ENCODE results near the gene PLA2G4B.

Gene PLA2G4B

GRCh38 chr15:41836073-41836472 is 2.6 kb upstream of the PLA2G4B start:
- Histone ChIP-seq H3K9me3 (ENCODE audit: insufficient read depth, low read length) (no peaks in the 10 kb centered on the region), H3K27me3 (ENCODE audit: insufficient read depth, insufficient read length) (no peaks in the 10 kb centered on the region), H3K4me1 (ENCODE audit: insufficient read depth, insufficient read length) (peaks cover 8% of the 10 kb centered on the region), H3K9ac (ENCODE audit: insufficient read length, low read depth) (no peak overlapping the region), H3K36me3 (ENCODE audit: insufficient read depth, insufficient read length, low read length) (peaks cover 30% of the 10 kb centered on the region), H3K4me3 (ENCODE audit: insufficient read length, low read depth) (no peak overlapping the region)
- no peak for DNase-seq (ENCODE audit: low read depth, low spot score)
- TF ChIP-seq YY1 (IDR thresholded peaks at IDR 0.05; ENCODE audit: insufficient read depth, insufficient read length): no peak
- no peak for TF ChIP-seq ZNF274 (IDR thresholded peaks at IDR 0.05; ENCODE audit: low read depth, low read length)
- TF ChIP-seq SUZ12 (IDR thresholded peaks at IDR 0.05; ENCODE audit: extremely low read depth, insufficient read depth, insufficient read length): no peak

GRCh38 chr15:41836713-41837454 is 1.8 kb upstream of the PLA2G4B start:
- no peak for DNase-seq (ENCODE audit: low read depth, low spot score)
- Histone ChIP-seq H3K4me3 (ENCODE audit: insufficient read length, low read depth) (no peak overlapping the region), H3K27me3 (ENCODE audit: insufficient read depth, insufficient read length) (no peaks in the 10 kb centered on the region), H3K9ac (ENCODE audit: insufficient read length, low read depth) (no peak overlapping the region), H3K36me3 (ENCODE audit: insufficient read depth, insufficient read length, low read length) (peaks cover 28% of the 10 kb centered on the region), H3K9me3 (ENCODE audit: insufficient read depth, low read length) (no peaks in the 10 kb centered on the region), H3K4me1 (ENCODE audit: insufficient read depth, insufficient read length) (peaks cover 8% of the 10 kb centered on the region)
- TF ChIP-seq ZNF274 (IDR thresholded peaks at IDR 0.05; ENCODE audit: low read depth, low read length) (no peak), SUZ12 (IDR thresholded peaks at IDR 0.05; ENCODE audit: extremely low read depth, insufficient read depth, insufficient read length) (no peak), YY1 (IDR thresholded peaks at IDR 0.05; ENCODE audit: insufficient read depth, insufficient read length) (no peak)

DNA sequence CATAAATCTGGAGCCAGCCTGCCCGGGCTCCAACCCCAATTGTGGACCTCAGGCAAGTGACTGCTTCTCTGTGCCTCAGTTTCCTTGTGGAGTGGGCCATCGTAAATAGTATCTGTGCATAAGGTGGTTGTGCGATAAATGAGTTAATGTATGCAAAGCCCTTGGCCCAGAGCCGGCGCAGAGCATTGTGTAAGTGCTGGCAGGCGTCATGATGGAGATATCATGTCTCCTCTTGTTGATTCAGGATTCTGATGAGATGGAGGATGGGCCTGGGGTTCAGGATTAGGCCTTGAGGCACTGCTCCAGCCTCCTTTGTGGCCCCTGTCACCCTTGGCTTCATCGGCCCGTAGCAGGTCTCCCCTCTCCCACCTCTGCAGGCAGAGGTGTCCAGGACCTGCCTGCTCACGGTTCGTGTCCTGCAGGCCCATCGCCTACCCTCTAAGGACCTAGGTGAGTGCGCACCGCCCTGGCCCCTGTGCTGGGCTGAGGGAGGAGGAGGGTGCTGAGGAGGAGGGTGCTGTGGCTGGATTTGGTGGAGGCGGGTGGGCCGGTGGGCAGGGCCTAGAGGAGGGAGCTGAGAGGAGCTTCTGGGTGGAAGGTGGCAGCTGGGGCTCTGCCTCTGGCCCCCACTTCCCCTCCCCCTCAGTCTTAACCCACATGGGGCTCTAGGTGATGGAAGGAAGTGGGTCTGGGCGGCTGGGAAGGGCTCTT is 1.3 kb downstream of the PLA2G4B start:
- TF ChIP-seq ZNF274 (IDR thresholded peaks at IDR 0.05; ENCODE audit: low read depth, low read length) (no peak), YY1 (IDR thresholded peaks at IDR 0.05; ENCODE audit: insufficient read depth, insufficient read length) (no peak), SUZ12 (IDR thresholded peaks at IDR 0.05; ENCODE audit: extremely low read depth, insufficient read depth, insufficient read length) (no peak)
- no peaks in the 10 kb centered on the region for H3K27me3 ChIP-seq (ENCODE audit: insufficient read depth, insufficient read length)
- H3K4me1 ChIP-seq (ENCODE audit: insufficient read depth, insufficient read length): peaks cover 8% of the 10 kb centered on the region
- H3K9ac ChIP-seq (ENCODE audit: insufficient read length, low read depth): no peak overlapping the region
- DNase-seq (ENCODE audit: low read depth, low spot score): no peak
- H3K36me3 ChIP-seq (ENCODE audit: insufficient read depth, insufficient read length, low read length): peaks cover 29% of the 10 kb centered on the region
- H3K9me3 ChIP-seq (ENCODE audit: insufficient read depth, low read length): no peaks in the 10 kb centered on the region
- H3K4me3 ChIP-seq (ENCODE audit: insufficient read length, low read depth): no peak overlapping the region

DNA sequence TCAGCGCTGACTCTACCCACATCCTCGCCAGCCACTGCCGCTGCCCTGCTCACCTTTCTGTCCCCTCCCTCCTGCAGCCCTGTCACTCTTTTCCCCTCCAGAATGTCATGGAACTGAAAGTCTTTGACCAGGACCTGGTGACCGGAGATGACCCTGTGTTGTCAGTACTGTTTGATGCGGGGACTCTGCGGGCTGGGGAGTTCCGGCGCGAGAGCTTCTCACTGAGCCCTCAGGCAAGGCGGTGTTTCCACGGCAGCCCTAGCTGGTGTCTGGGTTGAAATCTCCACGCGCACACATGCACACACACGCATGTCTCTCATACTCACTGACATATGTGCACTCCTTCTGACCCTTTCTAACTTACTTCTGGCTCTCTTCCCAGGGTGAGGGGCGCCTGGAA is 2.0 kb downstream of the PLA2G4B start:
- H3K27me3 ChIP-seq (ENCODE audit: insufficient read depth, insufficient read length): no peaks in the 10 kb centered on the region

DNA sequence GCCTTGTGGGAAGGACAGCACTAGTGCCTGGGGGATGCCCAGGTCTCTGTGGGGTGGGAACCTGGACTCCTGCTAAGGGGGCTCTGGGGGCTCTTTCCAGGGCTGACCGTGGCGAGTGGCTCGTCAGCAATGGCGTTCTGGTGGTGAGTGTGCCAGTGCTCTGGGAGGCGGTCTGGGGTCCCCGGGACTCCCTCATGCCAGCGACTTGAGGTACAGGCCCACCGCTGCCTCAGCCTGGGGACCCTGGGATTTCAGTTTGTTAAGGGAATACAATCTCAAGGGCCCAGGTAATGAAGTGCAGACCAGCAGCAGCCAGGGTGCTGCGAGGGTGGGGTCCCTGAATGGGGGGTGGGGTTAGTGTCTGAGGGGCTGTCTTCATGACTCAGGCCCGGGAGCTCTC is 2.5 kb downstream of the PLA2G4B start:
- H3K36me3 ChIP-seq (ENCODE audit: insufficient read depth, insufficient read length, low read length): peaks cover 34% of the 10 kb centered on the region
- H3K9me3 ChIP-seq (ENCODE audit: insufficient read depth, low read length): no peaks in the 10 kb centered on the region
- no peaks in the 10 kb centered on the region for H3K27me3 ChIP-seq (ENCODE audit: insufficient read depth, insufficient read length)
- no peak overlapping the region for H3K4me3 ChIP-seq (ENCODE audit: insufficient read length, low read depth)
- TF ChIP-seq SUZ12 (IDR thresholded peaks at IDR 0.05; ENCODE audit: extremely low read depth, insufficient read depth, insufficient read length): no peak
- TF ChIP-seq ZNF274 (IDR thresholded peaks at IDR 0.05; ENCODE audit: low read depth, low read length): no peak
- no peak for DNase-seq (ENCODE audit: low read depth, low spot score)
- H3K4me1 ChIP-seq (ENCODE audit: insufficient read depth, insufficient read length): peaks cover 8% of the 10 kb centered on the region
- H3K9ac ChIP-seq (ENCODE audit: insufficient read length, low read depth): no peak overlapping the region

More for the DNA sequence above, 2.0 kb downstream of the PLA2G4B start:
- Histone ChIP-seq H3K4me1 (ENCODE audit: insufficient read depth, insufficient read length) (peaks cover 8% of the 10 kb centered on the region), H3K36me3 (ENCODE audit: insufficient read depth, insufficient read length, low read length) (peaks cover 31% of the 10 kb centered on the region), H3K9me3 (ENCODE audit: insufficient read depth, low read length) (no peaks in the 10 kb centered on the region), H3K4me3 (ENCODE audit: insufficient read length, low read depth) (no peak overlapping the region), H3K9ac (ENCODE audit: insufficient read length, low read depth) (no peak overlapping the region)
- TF ChIP-seq SUZ12 (IDR thresholded peaks at IDR 0.05; ENCODE audit: extremely low read depth, insufficient read depth, insufficient read length) (no peak), YY1 (IDR thresholded peaks at IDR 0.05; ENCODE audit: insufficient read depth, insufficient read length) (no peak), ZNF274 (IDR thresholded peaks at IDR 0.05; ENCODE audit: low read depth, low read length) (no peak)
- no peak for DNase-seq (ENCODE audit: low read depth, low spot score)

DNA sequence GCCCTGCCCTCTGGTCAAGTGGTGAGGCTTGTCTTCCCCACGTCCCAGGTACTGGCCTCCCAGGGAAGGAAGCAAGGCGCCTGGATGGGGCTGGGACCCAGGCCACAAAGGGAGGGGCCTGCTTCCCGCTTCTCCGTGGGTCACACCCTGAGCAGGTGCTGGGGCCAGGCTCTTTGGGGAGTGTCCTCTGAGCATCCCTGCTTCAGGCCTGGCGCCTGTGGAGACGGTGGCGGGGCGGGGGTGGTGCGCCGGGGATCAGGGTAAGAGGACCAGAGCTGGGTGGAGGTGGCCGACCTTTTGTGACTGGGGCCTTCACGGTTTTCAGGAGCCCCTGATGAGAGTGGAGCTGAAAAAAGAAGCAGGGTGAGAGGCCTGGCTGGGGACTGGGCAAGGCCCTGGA is 3.6 kb downstream of the PLA2G4B start:
- Histone ChIP-seq H3K4me1 (ENCODE audit: insufficient read depth, insufficient read length) (peaks cover 8% of the 10 kb centered on the region), H3K27me3 (ENCODE audit: insufficient read depth, insufficient read length) (no peaks in the 10 kb centered on the region), H3K4me3 (ENCODE audit: insufficient read length, low read depth) (no peak overlapping the region), H3K9ac (ENCODE audit: insufficient read length, low read depth) (no peak overlapping the region), H3K36me3 (ENCODE audit: insufficient read depth, insufficient read length, low read length) (peaks cover 43% of the 10 kb centered on the region), H3K9me3 (ENCODE audit: insufficient read depth, low read length) (no peaks in the 10 kb centered on the region)
- TF ChIP-seq YY1 (IDR thresholded peaks at IDR 0.05; ENCODE audit: insufficient read depth, insufficient read length): no peak
- TF ChIP-seq SUZ12 (IDR thresholded peaks at IDR 0.05; ENCODE audit: extremely low read depth, insufficient read depth, insufficient read length): no peak
- TF ChIP-seq ZNF274 (IDR thresholded peaks at IDR 0.05; ENCODE audit: low read depth, low read length): no peak
- DNase-seq (ENCODE audit: low read depth, low spot score): no peak

DNA sequence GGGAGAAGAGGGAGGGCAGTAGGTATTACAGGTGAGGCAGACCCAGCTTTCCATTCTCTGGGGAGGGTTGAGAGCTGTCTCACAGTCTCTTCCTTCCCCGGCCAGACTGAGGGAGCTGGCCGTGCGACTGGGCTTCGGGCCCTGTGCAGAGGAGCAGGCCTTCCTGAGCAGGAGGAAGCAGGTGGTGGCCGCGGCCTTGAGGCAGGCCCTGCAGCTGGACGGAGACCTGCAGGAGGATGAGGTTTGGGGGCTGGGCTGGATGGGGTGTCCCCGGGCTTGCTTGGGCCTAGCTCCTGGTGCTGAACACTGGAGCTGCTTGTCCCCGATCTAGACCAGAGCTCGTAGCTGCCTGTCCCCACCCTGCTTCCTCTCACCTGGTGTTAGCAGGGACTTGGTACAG is 4.9 kb downstream of the PLA2G4B start:
- peaks cover 49% of the 10 kb centered on the region for H3K36me3 ChIP-seq (ENCODE audit: insufficient read depth, insufficient read length, low read length)
- no peak for DNase-seq (ENCODE audit: low read depth, low spot score)
- no peak overlapping the region for H3K4me3 ChIP-seq (ENCODE audit: insufficient read length, low read depth)
- H3K9ac ChIP-seq (ENCODE audit: insufficient read length, low read depth): no peak overlapping the region
- peaks cover 8% of the 10 kb centered on the region for H3K4me1 ChIP-seq (ENCODE audit: insufficient read depth, insufficient read length)
- no peaks in the 10 kb centered on the region for H3K9me3 ChIP-seq (ENCODE audit: insufficient read depth, low read length)
- no peaks in the 10 kb centered on the region for H3K27me3 ChIP-seq (ENCODE audit: insufficient read depth, insufficient read length)
- TF ChIP-seq ZNF274 (IDR thresholded peaks at IDR 0.05; ENCODE audit: low read depth, low read length) (no peak), SUZ12 (IDR thresholded peaks at IDR 0.05; ENCODE audit: extremely low read depth, insufficient read depth, insufficient read length) (no peak), YY1 (IDR thresholded peaks at IDR 0.05; ENCODE audit: insufficient read depth, insufficient read length) (no peak)
